Neuronal stem cell (in vitro differentiated cells): Measurements from ENCODE around the gene SPATS2L.

Source experiments
- DNase-seq: peaks from one replicate; pipeline ENCODE4 v3.0.0-alpha.2; 2013; ENCODE audit warnings: low spot score
- H2AFZ ChIP-seq: one replicate; pipeline ENCODE4 v1.6.1; 2013; ENCODE audit warnings: mild to moderate bottlenecking, low read length, inconsistent platforms
- H2AK5ac ChIP-seq: 2 replicates; pipeline ENCODE4 v1.6.1; 2013; ENCODE audit warnings: low read depth, mild to moderate bottlenecking, inconsistent platforms, low read length, moderate library complexity, mixed read lengths
- H2BK120ac ChIP-seq: 2 replicates; pipeline ENCODE4 v1.6.1; 2013; ENCODE audit warnings: low read depth, mild to moderate bottlenecking, inconsistent platforms, low read length, moderate library complexity, mixed read lengths
- H2BK12ac ChIP-seq: one replicate; pipeline ENCODE4 v1.6.1; 2013; ENCODE audit warnings: low read length, inconsistent platforms
- H2BK15ac ChIP-seq: 2 replicates; pipeline ENCODE4 v1.6.1; 2013; ENCODE audit warnings: mild to moderate bottlenecking, low read length, inconsistent platforms, mixed read lengths
- H2BK5ac ChIP-seq: one replicate; pipeline ENCODE4 v1.6.1; 2013; ENCODE audit warnings: inconsistent platforms, mild to moderate bottlenecking, low read length, moderate library complexity
- H3K14ac ChIP-seq: one replicate; pipeline ENCODE4 v1.6.1; 2013; ENCODE audit warnings: low read length, inconsistent platforms
- H3K18ac ChIP-seq: 2 replicates; pipeline ENCODE4 v1.6.1; 2013; ENCODE audit warnings: low read length, inconsistent platforms
- H3K23ac ChIP-seq: 2 replicates; pipeline ENCODE4 v1.6.1; 2013; ENCODE audit warnings: low read depth, mild to moderate bottlenecking, mixed read lengths, low read length, inconsistent platforms; ENCODE audit not compliant: poor library complexity
- H3K27ac ChIP-seq: replicated peaks from 3 replicates; pipeline ENCODE4 v1.5.1; 2013; ENCODE audit warnings: low read length, inconsistent platforms
- H3K27me3 ChIP-seq, 3 experiments: 2 replicates each; pipeline ENCODE4 v1.6.1; 2013; ENCODE audit warnings: low read length in 3 of 3, mild to moderate bottlenecking in 2 of 3, inconsistent platforms in 1 of 3, low read depth in 1 of 3, mixed read lengths in 1 of 3, moderate library complexity in 1 of 3; ENCODE audit not compliant: control insufficient read depth in 3 of 3, insufficient read depth in 3 of 3
- H3K36me3 ChIP-seq, 2 donors: replicated peaks in 1 of 2; 2 replicates each; pipeline ENCODE4 v1.6.1; 2013; ENCODE audit warnings: low read length in 2 of 2; ENCODE audit not compliant: control insufficient read depth in 2 of 2, insufficient read depth in 2 of 2
- H3K4ac ChIP-seq: 2 replicates; pipeline ENCODE4 v1.6.1; 2013; ENCODE audit warnings: inconsistent platforms, mild to moderate bottlenecking, low read length, moderate library complexity
- H3K4me1 ChIP-seq, 2 donors: 1 replicate in 1 of 2; 2 replicates in 1 of 2; pipeline ENCODE4 v1.6.1; 2013; ENCODE audit warnings: low read length in 2 of 2, low read depth in 1 of 2; ENCODE audit not compliant: control insufficient read depth in 2 of 2, insufficient read depth in 1 of 2
- H3K4me2 ChIP-seq: one replicate; pipeline ENCODE4 v1.6.1; 2013; ENCODE audit warnings: mild to moderate bottlenecking, low read length, inconsistent platforms; ENCODE audit not compliant: insufficient read depth, poor library complexity, severe bottlenecking
- H3K4me3 ChIP-seq, 2 donors: 2 replicates each; pipeline ENCODE4 v1.5.1; 2013; ENCODE audit warnings: low read length in 2 of 2, mild to moderate bottlenecking in 2 of 2, inconsistent platforms in 1 of 2, moderate library complexity in 1 of 2
- H3K79me1 ChIP-seq: one replicate; pipeline ENCODE4 v1.6.1; 2013; ENCODE audit warnings: low read depth, mild to moderate bottlenecking, inconsistent platforms, low read length, moderate library complexity
- H3K9ac ChIP-seq: one replicate; pipeline ENCODE4 v1.6.1; 2013; ENCODE audit warnings: mild to moderate bottlenecking, low read depth, low read length, inconsistent platforms; ENCODE audit not compliant: poor library complexity
- H3K9me3 ChIP-seq, 2 donors: replicated peaks in 1 of 2; 2 replicates each; pipeline versions ENCODE3 to v1.6.1; 2013; ENCODE audit warnings: low read length in 2 of 2, mild to moderate bottlenecking in 2 of 2, inconsistent platforms in 1 of 2, low read depth in 1 of 2, mixed read lengths in 1 of 2, moderate library complexity in 1 of 2; ENCODE audit not compliant: control insufficient read depth in 2 of 2, insufficient read depth in 1 of 2
- H4K8ac ChIP-seq: one replicate; pipeline ENCODE4 v1.6.1; 2013; ENCODE audit warnings: low read depth, mild to moderate bottlenecking, inconsistent platforms, low read length, moderate library complexity
- H4K91ac ChIP-seq: one replicate; pipeline ENCODE4 v1.6.1; 2013; ENCODE audit warnings: low read length, low read depth, mild to moderate bottlenecking, inconsistent platforms; ENCODE audit not compliant: poor library complexity
- WGBS, 2 donors: extraction: QIAGEN DNeasy Blood & Tissue Kit; methylation state at CpG; one replicate each; pipeline ENCODE4 v1.1.7; 2013; ENCODE audit warnings: missing lambda C conversion rate in 2 of 2, mixed read lengths in 1 of 2; ENCODE audit not compliant: insufficient read length in 2 of 2, insufficient replicate concordance in 1 of 2; ENCODE audit errors: extremely low coverage in 2 of 2; 5-methylcytosine and 5-hydroxymethylcytosine counted together

Gene SPATS2L

GRCh38 chr2:200296118-200296517 is 10.4 kb upstream of the SPATS2L start:
- Histone ChIP-seq H2BK120ac (no peak overlapping the region), H3K18ac (no peak overlapping the region), H3K27me3 (no peaks in the 10 kb centered on the region), H3K4ac (no peak overlapping the region), H2AK5ac (no peak overlapping the region), H2BK15ac (no peak overlapping the region), H4K91ac (no peak overlapping the region), H3K79me1 (no peaks in the 10 kb centered on the region), H3K27ac (no peak overlapping the region), H3K4me3 (no peak overlapping the region), H2BK12ac (no peak overlapping the region), H3K14ac (no peak overlapping the region), H3K4me2 (no peak overlapping the region), H3K4me1 (peaks cover 2 to 4% of the 10 kb centered on the region in 2 donors), H3K9me3 (no peaks in the 10 kb centered on the region), H3K23ac (no peak overlapping the region), H2BK5ac (no peak overlapping the region), H4K8ac (no peak overlapping the region), H3K9ac (no peak overlapping the region), H3K36me3 (no peaks in the 10 kb centered on the region), H2AFZ (no peak overlapping the region)
- no peak for DNase-seq
- no CpG with 5 or more reads among the region's 1 CpG for WGBS, 2 donors

GRCh38 chr2:200297100-200297499 is 9.4 kb upstream of the SPATS2L start:
- Histone ChIP-seq H2BK15ac (no peak overlapping the region), H3K27ac (no peak overlapping the region), H2AFZ (no peak overlapping the region), H3K18ac (no peak overlapping the region), H2BK12ac (no peak overlapping the region), H3K79me1 (no peaks in the 10 kb centered on the region), H3K23ac (no peak overlapping the region), H3K4ac (no peak overlapping the region), H3K4me1 (peaks cover 2 to 4% of the 10 kb centered on the region in 2 donors), H3K4me2 (no peak overlapping the region), H3K4me3 (no peak overlapping the region), H3K27me3 (no peaks in the 10 kb centered on the region), H4K8ac (no peak overlapping the region), H2AK5ac (no peak overlapping the region), H2BK120ac (no peak overlapping the region), H3K36me3 (no peaks in the 10 kb centered on the region), H3K9me3 (no peaks in the 10 kb centered on the region), H3K9ac (no peak overlapping the region), H2BK5ac (no peak overlapping the region), H3K14ac (no peak overlapping the region), H4K91ac (no peak overlapping the region)
- DNase-seq = no peak
- no CpG with 5 or more reads among the region's 5 CpGs for WGBS, 2 donors

- Histone ChIP-seq H3K4ac (no peak overlapping the region), H2AFZ (no peak overlapping the region), H3K14ac (no peak overlapping the region), H2AK5ac (no peak overlapping the region), H3K23ac (no peak overlapping the region), H2BK5ac (no peak overlapping the region), H3K4me3 (no peak overlapping the region), H3K4me2 (no peak overlapping the region), H4K8ac (no peak overlapping the region), H2BK15ac (no peak overlapping the region), H3K36me3 (no peaks in the 10 kb centered on the region), H3K18ac (no peak overlapping the region), H3K4me1 (peaks cover 2 to 4% of the 10 kb centered on the region in 2 donors), H3K9ac (no peak overlapping the region), H3K27ac (no peak overlapping the region), H2BK120ac (no peak overlapping the region), H3K27me3 (no peaks in the 10 kb centered on the region), H3K9me3 (no peaks in the 10 kb centered on the region), H3K79me1 (no peaks in the 10 kb centered on the region), H4K91ac (no peak overlapping the region), H2BK12ac (no peak overlapping the region)
- no CpG with 5 or more reads among the region's 5 CpGs for WGBS, 2 donors
- no peak for DNase-seq
These were observed 8.5 kb upstream of the SPATS2L start for GRCh38 chr2:200297989-200298388.

GRCh38 chr2:200298816-200299215 is 7.7 kb upstream of the SPATS2L start:
- H3K18ac ChIP-seq = no peak overlapping the region
- no CpG with 5 or more reads among the region's 3 CpGs for WGBS, 2 donors
- no peak overlapping the region for H3K27ac ChIP-seq
- no peaks in the 10 kb centered on the region for H3K79me1 ChIP-seq
- peaks cover 2 to 4% of the 10 kb centered on the region in 2 donors for H3K4me1 ChIP-seq
- H3K36me3 ChIP-seq = no peaks in the 10 kb centered on the region
- DNase-seq = no peak
- no peak overlapping the region for H2AFZ ChIP-seq
- H3K23ac ChIP-seq = no peak overlapping the region
- H4K91ac ChIP-seq = no peak overlapping the region
- no peak overlapping the region for H3K9ac ChIP-seq
- H2BK12ac ChIP-seq = no peak overlapping the region
- H3K27me3 ChIP-seq = no peaks in the 10 kb centered on the region
- H3K9me3 ChIP-seq = no peaks in the 10 kb centered on the region
- no peak overlapping the region for H3K4me2 ChIP-seq
- no peak overlapping the region for H2BK120ac ChIP-seq
- H3K4me3 ChIP-seq = no peak overlapping the region
- H2BK15ac ChIP-seq = no peak overlapping the region
- H4K8ac ChIP-seq = no peak overlapping the region
- H2AK5ac ChIP-seq = no peak overlapping the region
- no peak overlapping the region for H3K14ac ChIP-seq
- H2BK5ac ChIP-seq = no peak overlapping the region
- no peak overlapping the region for H3K4ac ChIP-seq
